ENCODE data around the gene POU6F2.
A peak's percentile ranks its signal among the peaks of the same experiment; 100 is the strongest.

The POU6F2 gene

GRCh38 chr7:39453743-39454355, 476.1 kb downstream of the POU6F2 start:
- intact Hi-C loops (cut with DNase I; ENCODE audit: low total_unique reads), result no loop called here

GRCh38 chr7:39458061-39458745, 480.5 kb downstream of the POU6F2 start:
- no peak for TF ChIP-seq CTCF (IDR thresholded peaks at IDR 0.05)
- Histone ChIP-seq H3K9me3 (no peaks in the 10 kb centered on the region), H3K36me3 (no peaks in the 10 kb centered on the region), H3K27me3 (no peaks in the 10 kb centered on the region), H3K4me3 (peak overlapping the region; percentile 29 to 43), H3K4me1 (no peaks in the 10 kb centered on the region), H3K27ac (peak overlapping the region in 1 of 2 donors; percentile 19)
- intact Hi-C loops (cut with DNase I; ENCODE audit: low total_unique reads), result no loop called here
- no peak for DNase-seq

More at GRCh38 chr7:39453743-39454355, 476.1 kb downstream of the POU6F2 start:
- no peaks in the 10 kb centered on the region for H3K27me3 ChIP-seq
- DNase-seq, result no peak
- H3K36me3 ChIP-seq, result no peaks in the 10 kb centered on the region
- TF ChIP-seq CTCF (IDR thresholded peaks at IDR 0.05), result peak in 1 of 2 experiments; percentile 24
- no peak overlapping the region for H3K27ac ChIP-seq
- H3K4me1 ChIP-seq, result no peaks in the 10 kb centered on the region
- H3K9me3 ChIP-seq, result no peaks in the 10 kb centered on the region
- no peak overlapping the region for H3K4me3 ChIP-seq

GRCh38 chr7:39459636-39460035, 481.9 kb downstream of the POU6F2 start:
- DNase-seq, result no peak
- no peak overlapping the region for H3K27ac ChIP-seq
- H3K36me3 ChIP-seq, result no peaks in the 10 kb centered on the region
- TF ChIP-seq CTCF (IDR thresholded peaks at IDR 0.05), result no peak
- intact Hi-C loops (cut with DNase I; ENCODE audit: low total_unique reads), result no loop called here
- no peaks in the 10 kb centered on the region for H3K4me1 ChIP-seq
- H3K9me3 ChIP-seq, result no peaks in the 10 kb centered on the region
- no peaks in the 10 kb centered on the region for H3K27me3 ChIP-seq
- H3K4me3 ChIP-seq, result no peak overlapping the region

- intact Hi-C loops (cut with DNase I; ENCODE audit: low total_unique reads), result no loop called here
- H3K4me3 ChIP-seq, result no peak overlapping the region
- H3K27me3 ChIP-seq, result no peaks in the 10 kb centered on the region
- H3K4me1 ChIP-seq, result peaks cover 0 to 3% (median 0%) of the 10 kb centered on the region in 4 donors
- no peak for TF ChIP-seq CTCF (IDR thresholded peaks at IDR 0.05)
- H3K27ac ChIP-seq, result no peak overlapping the region
- H3K36me3 ChIP-seq, result no peaks in the 10 kb centered on the region
- no peaks in the 10 kb centered on the region for H3K9me3 ChIP-seq
- no peak for DNase-seq
Observed at GRCh38 chr7:39460486-39460885, 482.8 kb downstream of the POU6F2 start.

GRCh38 chr7:39461263-39461820, 483.6 kb downstream of the POU6F2 start:
- no peak for DNase-seq
- Histone ChIP-seq H3K27ac (no peak overlapping the region), H3K27me3 (no peaks in the 10 kb centered on the region), H3K9me3 (no peaks in the 10 kb centered on the region), H3K4me1 (peaks cover 0 to 3% (median 0%) of the 10 kb centered on the region in 4 donors), H3K4me3 (no peak overlapping the region), H3K36me3 (no peaks in the 10 kb centered on the region)
- intact Hi-C loops (cut with DNase I; ENCODE audit: low total_unique reads), result no loop called here
- TF ChIP-seq CTCF (IDR thresholded peaks at IDR 0.05), result no peak
